HG02623 (cell line): ENCODE data around the gene ADAMTSL2.

ENCODE experiments used
- ATAC-seq: cut with Tn5 transposase; IDR thresholded peaks from one replicate; pipeline ENCODE4 v1.9.1; 2021; ENCODE audit warnings: moderate library complexity; ENCODE audit not compliant: unreplicated experiment

Gene ADAMTSL2

DNA sequence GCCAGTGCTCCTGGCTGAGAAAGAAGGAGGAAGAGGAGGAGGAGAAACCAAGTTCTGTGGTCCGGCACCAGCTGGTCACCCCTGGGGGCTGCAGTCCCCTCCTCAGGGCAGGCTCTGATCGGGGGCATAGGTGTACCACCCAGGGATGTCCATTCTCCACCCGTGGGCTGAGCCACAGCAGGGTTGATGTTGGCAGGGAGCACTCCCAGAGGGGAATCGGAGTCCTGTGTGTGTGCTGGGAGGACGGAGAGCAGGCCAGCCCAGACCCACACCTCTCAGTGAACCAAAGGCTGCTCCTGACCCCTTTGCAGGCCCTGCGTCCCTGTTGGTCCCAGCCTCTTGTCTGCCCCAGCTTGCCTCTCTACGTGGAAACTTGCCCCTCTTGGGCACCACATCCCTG lies 4.6 kb upstream of the ADAMTSL2 start:
- no peak for ATAC-seq

DNA sequence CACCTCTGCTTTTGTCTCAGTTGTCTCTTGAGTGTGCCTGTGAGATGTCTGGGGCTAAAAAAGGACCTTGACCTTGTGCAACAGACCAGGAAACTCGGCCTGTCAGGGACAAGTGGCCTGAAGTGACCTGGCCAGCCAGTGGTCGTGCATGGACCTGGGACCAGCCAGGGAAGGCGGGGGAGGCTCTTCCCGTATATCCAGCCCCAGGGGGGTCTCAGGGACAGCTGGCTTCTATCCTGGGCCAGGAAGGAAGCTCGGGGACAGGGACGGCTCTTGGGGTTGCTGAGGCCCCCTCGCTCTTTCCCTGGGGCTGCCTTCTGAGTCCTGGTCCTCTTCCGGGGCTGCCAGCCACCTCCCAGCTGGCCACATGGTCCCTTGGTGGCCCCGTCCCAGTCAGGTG lies 3.2 kb upstream of the ADAMTSL2 start:
- no peak for ATAC-seq

DNA sequence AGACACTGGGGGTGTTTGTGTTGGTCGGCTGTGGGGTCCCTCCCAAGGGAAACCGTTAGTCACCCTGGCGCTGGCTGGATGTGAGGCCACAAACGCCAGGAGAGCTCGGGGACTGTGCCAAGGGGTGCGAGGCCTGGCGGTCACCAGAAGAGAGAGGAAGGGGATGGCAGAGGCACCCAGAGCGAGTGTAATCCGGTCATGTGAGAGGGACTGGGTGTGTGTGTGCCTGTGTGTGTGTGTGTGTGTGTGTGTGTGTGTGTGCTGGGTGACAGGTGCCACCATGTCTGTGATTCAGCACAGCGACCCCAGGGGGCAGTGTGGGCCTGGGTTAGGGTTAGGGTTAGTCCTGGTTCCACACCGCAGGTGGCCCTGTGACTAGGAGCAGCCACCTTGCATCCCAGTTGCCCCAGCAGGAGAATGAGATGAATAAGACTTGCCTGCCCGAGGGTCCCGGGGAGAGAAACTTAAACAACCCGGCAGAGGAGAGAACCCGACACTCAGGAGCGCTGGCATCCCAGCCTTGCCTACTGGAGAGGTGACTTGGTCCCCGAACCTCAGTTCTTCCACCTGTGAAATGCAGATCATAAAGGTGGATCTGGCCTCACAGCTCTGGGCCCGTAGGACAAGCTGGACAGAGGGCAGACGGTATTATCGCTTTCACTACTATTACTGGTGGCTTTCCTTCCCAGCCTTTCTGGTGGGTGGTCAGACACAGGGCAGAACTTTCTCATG lies 1.4 kb upstream of the ADAMTSL2 start:
- no peak for ATAC-seq

DNA sequence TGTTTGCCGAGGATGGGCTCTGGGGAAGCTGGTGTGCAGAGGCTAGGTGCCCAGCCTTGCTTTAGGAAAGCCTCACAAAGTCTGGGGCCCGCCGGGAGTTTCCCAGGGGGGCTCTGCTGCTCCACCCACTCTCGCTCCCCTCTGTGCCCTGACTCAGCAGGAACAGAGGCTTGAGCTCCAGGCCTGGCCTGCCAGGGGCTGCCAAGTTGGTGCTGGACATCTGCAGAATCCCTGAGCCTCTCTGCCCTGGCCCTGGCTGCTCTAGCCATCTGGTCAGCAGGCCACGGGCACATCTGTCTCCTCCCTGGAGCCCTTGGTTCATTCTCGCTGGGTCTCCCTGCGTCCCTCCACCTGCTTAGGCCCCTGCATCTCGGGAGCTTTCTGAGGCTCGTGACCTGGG lies 647 bp upstream of the ADAMTSL2 start:
- ATAC-seq: no peak

DNA sequence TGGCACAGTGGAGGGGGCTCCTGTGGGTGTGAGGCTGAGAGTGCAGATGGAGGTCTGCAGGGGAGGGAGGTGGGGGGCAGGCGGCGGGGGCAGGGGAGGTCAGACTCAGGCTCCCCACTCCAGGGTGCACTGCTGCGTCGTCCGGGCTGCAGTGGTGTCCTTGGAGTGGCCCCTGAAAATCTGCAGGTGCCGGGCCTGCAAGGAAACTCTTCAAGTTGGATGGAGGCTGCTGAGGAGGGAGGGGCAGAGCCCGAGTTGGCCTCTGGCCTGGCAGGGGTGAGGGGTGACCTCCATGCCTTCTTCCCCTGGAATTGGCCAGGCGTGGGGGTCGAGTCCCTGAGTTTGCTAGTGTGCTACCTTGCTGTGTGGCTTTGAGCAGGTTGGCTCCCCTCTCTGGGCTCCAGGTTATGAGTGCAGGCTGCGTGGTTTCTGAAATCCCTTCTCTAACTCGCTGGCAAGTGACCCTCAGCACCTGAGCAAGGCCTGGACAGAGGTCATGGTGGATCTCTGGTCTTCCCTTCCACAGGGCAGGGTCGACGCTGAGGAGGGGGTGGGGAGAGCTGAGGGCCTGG lies 888 bp downstream of the ADAMTSL2 start:
- ATAC-seq: no peak

DNA sequence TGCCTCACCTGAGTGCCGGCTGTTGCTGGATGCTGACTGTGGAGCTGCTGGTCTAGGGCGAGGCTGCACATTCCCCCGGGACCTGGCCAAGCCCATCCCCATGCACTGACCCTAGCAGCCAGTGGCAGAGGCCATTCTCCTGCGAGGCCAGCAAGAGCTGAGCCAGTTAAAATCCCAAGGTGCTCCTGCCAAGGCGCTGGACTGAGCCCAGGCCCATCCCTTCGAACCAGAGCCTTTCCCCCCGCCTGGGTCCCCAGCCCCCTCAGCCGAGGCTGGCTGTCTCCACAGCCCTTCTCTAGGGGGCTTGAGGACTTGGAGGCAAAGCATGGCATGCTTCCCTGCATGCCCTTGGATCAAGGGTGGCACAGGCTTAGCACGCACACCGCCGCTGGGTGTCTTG lies 1.6 kb downstream of the ADAMTSL2 start:
- ATAC-seq: no peak

DNA sequence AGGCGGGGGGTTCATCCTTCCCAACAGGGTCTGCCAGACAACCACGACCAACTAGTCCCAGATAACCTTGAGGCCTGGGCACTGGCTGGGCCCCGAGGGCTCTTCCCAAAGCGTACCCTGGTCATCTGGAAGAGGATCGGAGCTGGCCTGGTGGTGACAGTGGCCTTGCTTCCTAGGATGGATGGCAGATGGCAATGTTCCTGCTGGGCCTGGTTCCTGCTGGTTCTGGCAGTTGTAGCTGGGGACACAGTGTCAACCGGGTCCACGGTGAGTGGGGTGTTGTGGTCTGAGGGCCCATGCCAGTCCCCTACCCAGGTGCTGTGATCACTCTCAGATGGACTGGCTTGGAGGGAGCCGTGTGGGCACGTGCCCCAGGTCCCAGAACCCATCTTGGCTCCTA lies 2.0 kb downstream of the ADAMTSL2 start:
- ATAC-seq: no peak

DNA sequence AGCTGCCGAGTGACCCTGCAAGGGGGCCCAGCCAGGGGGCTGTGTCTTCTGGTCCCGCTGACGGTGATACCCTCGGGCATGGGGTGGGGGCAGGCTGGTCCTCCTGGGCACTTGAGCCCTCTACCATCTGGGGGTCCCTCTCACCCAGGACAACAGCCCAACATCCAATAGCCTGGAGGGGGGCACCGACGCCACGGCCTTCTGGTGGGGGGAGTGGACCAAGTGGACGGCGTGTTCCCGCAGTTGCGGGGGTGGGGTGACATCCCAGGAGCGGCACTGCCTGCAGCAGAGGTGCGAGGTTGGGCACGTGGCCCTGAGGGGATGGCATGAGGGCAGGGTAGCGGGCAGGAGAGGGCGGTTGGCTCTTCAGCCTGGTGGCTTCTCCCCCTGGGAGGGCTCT lies 2.8 kb downstream of the ADAMTSL2 start:
- no peak for ATAC-seq

DNA sequence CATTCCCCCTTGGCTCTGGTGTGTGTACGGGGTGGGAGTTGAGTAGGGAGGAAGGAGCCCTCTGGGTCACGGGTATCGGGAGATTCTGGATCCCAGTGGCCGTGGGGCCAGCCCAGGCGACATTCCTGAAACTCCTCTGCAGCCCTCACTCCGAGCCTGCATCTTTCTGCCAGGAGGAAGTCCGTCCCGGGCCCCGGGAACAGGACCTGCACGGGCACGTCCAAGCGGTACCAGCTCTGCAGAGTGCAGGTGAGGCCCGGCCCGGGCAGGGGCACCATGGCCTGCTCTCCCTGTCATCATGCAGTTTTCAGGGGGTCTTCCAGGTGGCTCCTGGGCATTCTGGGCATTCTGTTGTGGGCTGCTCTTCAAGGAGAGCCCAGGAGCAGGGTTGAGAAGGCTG lies 3.7 kb downstream of the ADAMTSL2 start:
- ATAC-seq: no peak

DNA sequence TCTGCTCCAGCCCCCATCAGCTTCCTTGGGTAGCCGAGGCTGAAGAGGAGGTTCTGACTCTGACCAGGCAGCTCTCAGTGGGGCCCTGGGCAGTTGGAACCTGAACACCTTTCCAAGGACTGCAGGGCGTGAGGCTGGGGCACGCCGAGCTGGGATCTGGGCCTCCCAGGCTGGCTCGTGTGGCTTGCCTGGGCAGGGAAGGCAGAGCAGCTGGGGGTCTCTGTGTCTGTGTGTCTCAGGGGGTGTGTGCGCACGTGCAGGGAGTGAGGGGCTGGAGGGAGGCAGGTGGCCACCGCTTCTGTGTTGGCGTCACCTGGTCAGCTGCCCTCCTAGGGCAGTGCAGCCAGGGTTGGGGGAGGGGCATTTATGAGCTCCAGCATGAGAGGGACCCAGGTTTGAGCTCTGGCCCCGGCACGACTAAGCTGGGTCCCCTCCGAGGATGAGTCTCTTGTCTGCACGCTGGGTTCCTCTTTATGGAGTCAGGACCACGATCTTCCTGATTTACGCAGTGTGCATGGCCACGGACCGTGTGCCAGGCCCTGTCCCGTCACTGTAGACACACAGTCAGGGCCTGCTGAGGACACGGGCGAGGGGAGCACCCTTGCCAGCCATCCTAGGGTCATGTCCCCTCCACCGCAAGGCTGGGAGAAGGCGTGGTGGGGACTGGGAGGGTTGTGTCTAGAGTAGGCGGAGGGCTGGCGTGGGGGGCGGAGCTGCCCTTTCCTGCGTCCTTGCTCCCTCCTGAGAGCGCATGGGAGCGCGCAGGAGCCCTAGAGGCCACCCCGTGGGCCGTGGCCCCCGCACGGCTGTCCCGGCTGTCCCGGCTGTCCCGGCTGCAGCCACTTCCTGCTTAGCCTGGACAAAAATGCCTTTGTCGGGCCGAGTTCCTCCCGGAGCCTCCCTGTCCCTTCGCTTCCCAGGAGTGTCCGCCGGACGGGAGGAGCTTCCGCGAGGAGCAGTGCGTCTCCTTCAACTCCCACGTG lies 4.6 kb downstream of the ADAMTSL2 start:
- ATAC-seq: no peak

DNA sequence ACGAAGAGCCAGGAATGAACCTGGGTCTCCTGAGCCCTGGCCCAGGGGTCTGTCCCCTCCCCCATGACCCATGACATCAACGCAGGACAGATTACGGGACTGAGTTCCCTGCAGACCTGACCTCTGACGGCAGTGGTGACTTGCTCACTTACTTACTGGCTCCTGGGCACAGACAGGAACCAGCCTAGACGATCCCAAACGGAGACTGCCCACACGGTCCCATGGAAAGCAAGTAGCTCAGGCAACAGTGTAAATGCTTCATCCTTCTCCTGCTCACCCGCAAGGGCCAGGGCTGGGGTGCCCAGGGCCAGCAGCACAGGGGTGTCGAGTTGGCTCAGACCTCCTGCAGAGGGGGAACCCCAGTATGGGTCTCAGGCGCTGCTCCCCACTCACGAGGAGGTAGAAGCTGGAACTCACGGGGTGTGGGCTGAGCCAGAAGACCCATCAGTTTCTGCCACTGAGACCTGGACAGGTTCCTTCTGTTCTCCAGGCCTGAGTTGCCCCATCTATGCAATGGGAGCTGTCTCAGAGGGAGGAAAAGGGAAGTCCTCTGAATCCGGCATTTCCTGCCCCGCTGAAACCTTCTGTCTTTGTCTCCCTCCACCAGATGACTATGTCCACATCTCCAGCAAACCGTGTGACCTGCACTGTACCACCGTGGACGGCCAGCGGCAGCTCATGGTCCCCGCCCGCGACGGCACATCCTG lies 5.6 kb downstream of the ADAMTSL2 start:
- ATAC-seq: no peak

DNA sequence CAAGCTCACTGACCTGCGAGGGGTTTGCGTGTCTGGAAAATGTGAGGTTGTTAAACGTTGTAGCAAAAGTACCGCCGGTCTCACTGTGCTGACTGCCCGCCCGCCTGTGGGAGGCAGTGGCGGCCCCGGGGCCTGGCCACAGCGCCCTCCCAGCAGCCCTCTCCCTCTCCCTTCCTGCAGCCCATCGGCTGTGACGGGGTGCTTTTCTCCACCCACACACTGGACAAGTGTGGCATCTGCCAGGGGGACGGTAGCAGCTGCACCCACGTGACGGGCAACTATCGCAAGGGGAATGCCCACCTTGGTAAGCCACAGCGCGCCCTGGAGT lies 6.2 kb downstream of the ADAMTSL2 start:
- no peak for ATAC-seq

DNA sequence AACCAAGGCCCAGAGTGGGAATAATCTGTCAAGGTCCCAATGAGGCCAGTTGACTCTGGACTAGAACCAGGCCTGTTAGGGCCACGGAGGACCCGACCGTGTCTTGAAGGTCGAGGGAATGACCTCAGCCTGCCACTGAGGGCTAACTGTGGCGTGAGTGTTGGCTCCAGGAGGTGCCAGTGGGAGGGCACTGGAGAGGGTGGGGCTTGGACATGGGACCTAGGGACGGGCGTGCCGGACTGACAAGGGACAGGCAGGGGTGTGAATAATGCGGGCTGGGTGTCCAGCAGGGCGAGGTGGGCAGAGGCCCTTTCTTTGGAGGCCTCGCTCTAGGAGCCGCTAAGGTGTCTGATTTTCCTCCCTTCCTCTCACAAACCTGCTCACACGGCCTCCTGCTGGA lies 7.5 kb downstream of the ADAMTSL2 start:
- ATAC-seq: no peak

DNA sequence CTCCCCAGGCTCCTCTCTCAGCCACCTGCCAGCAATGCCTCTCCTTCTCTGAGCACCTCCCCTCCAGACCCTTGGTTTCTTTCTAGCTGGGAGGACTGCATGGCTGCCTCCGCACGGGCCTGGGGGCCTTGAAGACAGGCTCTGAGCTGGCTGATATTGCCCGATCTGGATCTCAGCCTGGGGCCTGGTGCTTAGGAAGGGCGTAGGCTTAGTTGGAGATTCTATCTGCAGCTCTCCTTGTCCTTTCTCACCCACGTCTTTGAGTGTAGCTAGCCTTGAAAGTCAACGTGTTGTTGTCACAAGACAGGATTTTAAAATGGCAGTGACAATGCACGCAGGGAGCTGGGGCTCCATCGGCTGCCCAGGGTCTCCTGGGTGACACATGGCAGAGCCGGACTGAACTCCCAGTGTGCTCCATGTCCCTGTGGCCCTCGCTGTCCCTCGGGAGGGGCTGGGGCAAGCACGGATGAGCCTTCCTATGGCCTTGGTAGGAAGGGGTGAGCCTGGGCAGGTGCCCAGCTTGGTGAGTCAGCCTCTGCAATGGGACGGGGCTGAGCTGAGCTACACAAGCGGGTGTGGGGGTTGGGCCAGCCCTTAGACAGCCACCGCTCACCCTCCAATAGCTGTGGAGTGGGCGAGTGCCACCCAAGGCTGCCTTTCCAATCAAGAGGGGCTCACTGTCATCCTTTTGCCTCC lies 9.4 kb downstream of the ADAMTSL2 start:
- no peak for ATAC-seq

DNA sequence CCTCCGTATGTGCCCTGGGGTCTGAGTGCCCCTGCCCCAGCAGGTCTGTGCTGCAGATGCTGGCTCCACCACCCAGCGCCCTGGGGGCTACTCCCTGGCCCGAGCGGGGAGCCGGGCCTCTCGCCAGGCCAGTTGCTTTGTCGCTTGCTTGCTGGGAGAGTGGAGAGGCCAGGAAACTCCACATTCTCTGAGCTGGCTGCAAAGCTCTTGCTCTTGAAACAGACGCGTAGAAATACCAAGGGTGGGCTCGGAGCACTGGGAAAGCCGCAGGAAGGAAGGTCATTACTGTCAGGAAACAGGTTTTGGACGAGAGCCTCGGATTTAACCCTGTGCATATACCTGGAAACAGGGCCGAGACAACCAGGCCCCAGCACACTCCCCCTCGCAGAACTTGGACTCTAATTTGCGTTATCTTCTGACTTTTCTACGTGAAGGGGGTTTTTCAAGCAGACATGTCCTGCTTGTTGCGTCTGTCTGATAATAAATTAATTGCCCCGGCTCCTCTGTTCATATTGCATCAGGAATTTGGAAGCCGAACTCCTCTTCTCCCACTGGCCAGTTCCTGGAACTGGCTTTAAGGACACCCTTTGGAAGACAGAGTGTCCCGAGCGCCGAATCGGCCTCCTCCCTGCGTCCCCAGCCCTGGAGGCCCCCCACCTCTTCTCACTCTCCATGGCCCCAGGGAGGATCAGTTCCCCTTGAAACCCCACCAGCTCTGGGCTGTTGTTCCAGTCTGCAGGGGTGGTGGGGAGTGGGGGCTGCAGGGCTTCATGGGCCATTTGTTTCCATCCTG lies 11.2 kb downstream of the ADAMTSL2 start:
- ATAC-seq: no peak

DNA sequence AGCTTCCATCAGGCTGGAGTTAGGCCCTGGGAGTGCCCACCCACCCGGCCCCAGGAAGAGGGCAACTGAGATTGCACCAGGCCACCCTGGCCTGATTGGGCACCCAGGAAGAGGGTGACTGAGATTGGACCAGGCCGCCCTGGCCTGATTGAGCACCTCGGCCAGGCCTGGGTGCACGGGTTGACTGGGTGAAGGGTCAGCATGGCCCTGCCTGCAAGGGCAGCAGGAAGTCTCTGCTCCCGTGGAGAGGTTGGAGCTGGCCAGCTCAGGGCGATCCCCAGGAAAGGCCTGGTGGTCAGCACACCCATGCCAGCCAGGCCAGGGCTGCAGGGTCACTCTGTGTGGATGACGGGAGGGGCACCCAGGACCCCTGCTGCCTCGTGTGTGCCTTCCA lies 11.8 kb downstream of the ADAMTSL2 start:
- ATAC-seq: no peak

DNA sequence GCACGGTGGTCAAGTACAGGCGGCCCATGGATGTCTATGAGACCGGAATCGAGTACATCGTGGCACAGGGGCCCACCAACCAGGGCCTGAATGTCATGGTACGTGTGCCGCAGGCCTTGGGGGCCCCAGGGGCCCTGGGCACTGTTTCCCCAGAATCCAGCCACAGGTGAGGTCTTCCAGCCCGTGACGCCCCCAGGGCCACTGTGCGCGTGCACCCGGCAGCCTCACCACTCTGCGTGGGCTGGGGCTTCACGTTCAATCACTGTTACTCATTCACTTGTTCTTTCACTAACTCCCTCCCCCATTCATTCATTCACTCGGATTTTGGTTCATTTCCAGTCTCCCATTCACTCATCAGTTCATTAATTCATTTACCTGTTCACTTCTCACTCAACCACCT lies 12.6 kb downstream of the ADAMTSL2 start:
- ATAC-seq: no peak

DNA sequence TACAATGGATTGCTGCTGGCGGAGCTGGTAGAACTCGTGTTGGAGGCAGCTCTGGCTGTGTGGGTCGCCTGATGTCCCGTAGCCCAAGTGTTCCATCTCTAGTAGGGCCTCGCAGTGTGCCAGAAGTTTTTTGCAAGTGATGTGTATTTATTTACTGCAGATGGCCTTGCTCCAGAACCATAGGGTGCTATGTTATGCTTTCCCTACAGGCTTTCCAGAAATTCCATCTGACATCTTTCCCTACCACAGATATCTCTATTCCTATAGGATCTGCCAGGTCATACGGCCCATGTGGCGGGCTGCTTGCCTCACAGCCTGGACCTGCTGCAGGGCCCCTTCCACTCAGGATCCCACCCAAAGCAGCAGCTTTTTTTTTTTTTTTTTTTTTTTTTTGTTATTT lies 16.9 kb downstream of the ADAMTSL2 start:
- ATAC-seq: no peak

DNA sequence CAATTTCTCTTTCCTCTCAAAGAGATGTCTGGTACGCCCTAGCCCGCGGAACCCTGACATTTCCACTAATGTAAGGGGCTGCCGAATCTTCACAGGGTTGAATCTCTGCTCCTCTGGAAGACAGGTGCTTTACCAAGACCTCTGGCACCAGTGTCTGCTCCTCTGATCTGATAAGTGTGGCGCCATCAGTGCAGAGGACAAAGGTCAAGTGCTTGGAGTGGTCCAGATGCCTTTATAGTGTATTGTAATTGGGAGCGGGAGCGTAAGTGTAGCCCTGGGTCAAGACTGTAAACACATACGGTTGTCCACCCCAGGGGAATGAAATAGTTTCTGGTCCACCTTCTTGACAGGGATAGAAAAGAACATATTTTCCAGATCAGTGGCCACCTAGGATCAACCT lies 17.7 kb downstream of the ADAMTSL2 start:
- no peak for ATAC-seq

DNA sequence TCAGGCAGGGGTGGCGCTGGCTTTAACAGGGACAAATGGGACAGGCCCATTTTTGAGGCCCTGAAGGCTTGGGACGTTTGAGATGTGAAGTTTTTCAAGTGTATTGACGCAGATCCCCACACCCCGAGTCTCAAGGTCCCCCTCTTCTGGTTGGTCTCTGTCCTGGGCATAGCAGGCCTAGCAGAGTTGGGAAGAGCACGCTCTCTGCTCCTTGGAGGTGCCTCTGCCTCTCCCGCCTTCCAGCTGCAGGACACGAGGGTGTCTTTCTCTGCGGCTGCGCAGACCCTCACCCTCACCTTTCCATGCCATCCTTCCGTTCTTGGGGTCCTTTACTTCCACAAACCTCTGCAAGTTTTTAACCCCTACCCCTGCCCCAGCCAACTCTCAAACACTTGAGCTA lies 18.6 kb downstream of the ADAMTSL2 start:
- no peak for ATAC-seq
